ENCODE measurements around the gene ARPC2.

DNA sequence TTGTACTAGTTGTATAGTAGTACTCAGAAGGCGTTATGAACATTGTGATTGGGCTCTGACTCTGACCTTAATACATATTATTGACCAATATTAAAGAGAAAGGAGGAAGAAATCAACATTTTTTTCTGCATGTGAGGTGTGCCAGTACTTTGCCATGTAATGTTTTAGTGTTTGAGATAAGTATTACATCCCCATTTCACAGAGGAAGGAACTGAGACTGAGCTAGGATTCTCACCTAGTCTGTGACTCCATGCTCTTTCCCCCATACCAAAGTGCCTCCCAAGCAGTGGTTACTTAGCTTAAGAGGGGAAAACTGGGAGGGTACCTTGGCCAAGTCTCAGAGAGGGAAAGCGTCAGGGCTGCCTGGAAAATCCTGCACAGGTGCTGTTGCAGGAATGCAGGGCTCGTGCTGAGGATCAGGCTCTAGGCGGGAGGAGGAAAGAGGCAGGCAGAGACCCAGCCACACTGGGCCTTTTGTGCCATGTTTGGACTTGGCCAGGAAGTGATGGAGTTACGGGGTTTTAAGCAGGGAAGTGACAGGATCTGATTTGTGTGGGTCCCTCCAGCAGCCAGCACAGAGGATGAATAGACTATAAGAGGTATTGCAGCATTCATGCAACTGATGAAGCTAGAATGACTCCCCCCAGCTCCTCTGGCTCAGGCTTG is 55.0 kb downstream of the ARPC2 start:
- TF ChIP-seq, protein P1, sequence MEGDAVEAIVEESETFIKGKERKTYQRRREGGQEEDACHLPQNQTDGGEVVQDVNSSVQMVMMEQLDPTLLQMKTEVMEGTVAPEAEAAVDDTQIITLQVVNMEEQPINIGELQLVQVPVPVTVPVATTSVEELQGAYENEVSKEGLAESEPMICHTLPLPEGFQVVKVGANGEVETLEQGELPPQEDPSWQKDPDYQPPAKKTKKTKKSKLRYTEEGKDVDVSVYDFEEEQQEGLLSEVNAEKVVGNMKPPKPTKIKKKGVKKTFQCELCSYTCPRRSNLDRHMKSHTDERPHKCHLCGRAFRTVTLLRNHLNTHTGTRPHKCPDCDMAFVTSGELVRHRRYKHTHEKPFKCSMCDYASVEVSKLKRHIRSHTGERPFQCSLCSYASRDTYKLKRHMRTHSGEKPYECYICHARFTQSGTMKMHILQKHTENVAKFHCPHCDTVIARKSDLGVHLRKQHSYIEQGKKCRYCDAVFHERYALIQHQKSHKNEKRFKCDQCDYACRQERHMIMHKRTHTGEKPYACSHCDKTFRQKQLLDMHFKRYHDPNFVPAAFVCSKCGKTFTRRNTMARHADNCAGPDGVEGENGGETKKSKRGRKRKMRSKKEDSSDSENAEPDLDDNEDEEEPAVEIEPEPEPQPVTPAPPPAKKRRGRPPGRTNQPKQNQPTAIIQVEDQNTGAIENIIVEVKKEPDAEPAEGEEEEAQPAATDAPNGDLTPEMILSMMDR (IDR thresholded peaks at IDR 0.05): no peak
- no peak for TF ChIP-seq POLR2A (IDR thresholded peaks at IDR 0.05)
- TF ChIP-seq POLR2AphosphoS5 (IDR thresholded peaks at IDR 0.05): peak in 1 of 4 donors; percentile 20
- no peak for TF ChIP-seq EP300 (IDR thresholded peaks at IDR 0.05)
